Umbilical cord (tissue), 2 donors: ENCODE measurements around the gene TEAD2. TPM values are rescaled to one million over a fixed set of nuclear protein-coding genes. Genes with fewer than 3 reads are reported as not detected.
"Not testable (repeated sequence)": the region's sequence is repeated elsewhere in the genome, so short reads cannot be mapped to it uniquely, and the experiment has no call there.

Experiments
- DNase-seq: peaks from one replicate; pipeline ENCODE4 v3.0.0-alpha.2; 2015; ENCODE audit warnings: low spot score
- total RNA-seq: library from RNA; depleted of rRNA; stranded (reverse); fragments of >200 nt; gene quantifications from one replicate; pipeline ENCODE4 v1.2.3, GENCODE V29; 2014; ENCODE audit warnings: low replicate concordance; ENCODE audit not compliant: insufficient read depth

The TEAD2 gene
- total RNA-seq, 1 donor from 2014 or later = 25.5 TPM

- DNase-seq = no peak
Observed at GRCh38 chr19:49333418-49333805, 28.8 kb downstream of the TEAD2 start.

GRCh38 chr19:49332691-49333417, 29.4 kb downstream of the TEAD2 start:
- DNase-seq = not testable (repeated sequence)

GRCh38 chr19:49331616-49332055, 30.6 kb downstream of the TEAD2 start:
- peak; percentile 46 for DNase-seq

GRCh38 chr19:49331187-49331586, 31.0 kb downstream of the TEAD2 start:
- DNase-seq = not testable (repeated sequence)

- no peak for DNase-seq
Observed at GRCh38 chr19:49328741-49329140, 33.5 kb downstream of the TEAD2 start.

- DNase-seq = no peak
Observed at GRCh38 chr19:49327878-49328544, 34.2 kb downstream of the TEAD2 start.

- no peak for DNase-seq
Observed at GRCh38 chr19:49326165-49326704, 36.0 kb downstream of the TEAD2 start.

GRCh38 chr19:49325756-49326155, 36.5 kb downstream of the TEAD2 start:
- not testable (repeated sequence) for DNase-seq

- DNase-seq = no peak
Observed at GRCh38 chr19:49324801-49325576, 37.2 kb downstream of the TEAD2 start, which contains the start of gene SLC6A16. Gene SLC6A16, minus strand, starts transcription at chr19:49325191. Its CDS starts 13,844 bp downstream, at chr19:49311347.

GRCh38 chr19:49318296-49318695, 43.9 kb downstream of the TEAD2 start:
- no peak for DNase-seq

- DNase-seq = no peak
Observed at GRCh38 chr19:49316284-49316683, 45.9 kb downstream of the TEAD2 start.

- no peak for DNase-seq
Observed at GRCh38 chr19:49315111-49315510, 47.1 kb downstream of the TEAD2 start.

- no peak for DNase-seq
Observed at GRCh38 chr19:49309087-49309486, 53.1 kb downstream of the TEAD2 start.

GRCh38 chr19:49306734-49307133, 55.5 kb downstream of the TEAD2 start:
- not testable (repeated sequence) for DNase-seq

GRCh38 chr19:49301866-49302252, 60.4 kb downstream of the TEAD2 start:
- no peak for DNase-seq

- DNase-seq = peak; percentile 32
Observed at GRCh38 chr19:49301165-49301865, 60.9 kb downstream of the TEAD2 start.

- not testable (repeated sequence) for DNase-seq
Observed at GRCh38 chr19:49298653-49299052, 63.6 kb downstream of the TEAD2 start.

GRCh38 chr19:49297403-49297802, 64.8 kb downstream of the TEAD2 start:
- DNase-seq = no peak

GRCh38 chr19:49295208-49295880, 66.9 kb downstream of the TEAD2 start:
- no peak for DNase-seq

GRCh38 chr19:49294401-49294800, 67.8 kb downstream of the TEAD2 start:
- no peak for DNase-seq
